ENCODE results near the gene BLOC1S4.

BLOC1S4 gene

GRCh38 chr4:6742507-6742906 lies 26.5 kb downstream of the BLOC1S4 start:
- Histone ChIP-seq H2AFZ (ENCODE audit: low read depth, low read length, severe bottlenecking) (no peak overlapping the region), H3F3A (ENCODE audit: insufficient read depth) (no peaks in the 10 kb centered on the region), H3K36me3 (ENCODE audit: low read length) (no peaks in the 10 kb centered on the region), H3K9me3 (ENCODE audit: insufficient read depth, low read length) (no peaks in the 10 kb centered on the region), H3K27ac (ENCODE audit: low read depth, low read length) (no peak overlapping the region), H3K4me2 (ENCODE audit: low read depth, low read length, poor library complexity, severe bottlenecking) (no peak overlapping the region), H3K9me2 (replicated peaks; ENCODE audit: insufficient read depth, low read length) (no peaks in the 10 kb centered on the region), H3K27me3 (ENCODE audit: low read length) (no peaks in the 10 kb centered on the region), H3K4me3 (ENCODE audit: insufficient read depth, low read length, poor library complexity, severe bottlenecking) (no peak overlapping the region), H4K20me1 (ENCODE audit: low read depth, low read length) (no peaks in the 10 kb centered on the region), H3K9ac (ENCODE audit: low read length) (no peak overlapping the region), H3K79me2 (ENCODE audit: insufficient read depth, low read length) (no peaks in the 10 kb centered on the region)
- TF ChIP-seq EZH2phosphoT487 (conservative IDR thresholded peaks at IDR 0.05; ENCODE audit: low read length), result no peak
- no peak for TF ChIP-seq CTCF (IDR thresholded peaks at IDR 0.05; ENCODE audit: insufficient read depth, low read length, poor library complexity, severe bottlenecking)

GRCh38 chr4:6742989-6743388 lies 27.0 kb downstream of the BLOC1S4 start:
- Histone ChIP-seq H2AFZ (ENCODE audit: low read depth, low read length, severe bottlenecking) (no peak overlapping the region), H3K27me3 (ENCODE audit: low read length) (no peaks in the 10 kb centered on the region), H4K20me1 (ENCODE audit: low read depth, low read length) (no peaks in the 10 kb centered on the region), H3K79me2 (ENCODE audit: insufficient read depth, low read length) (no peaks in the 10 kb centered on the region), H3K36me3 (ENCODE audit: low read length) (no peaks in the 10 kb centered on the region), H3K9me2 (replicated peaks; ENCODE audit: insufficient read depth, low read length) (no peaks in the 10 kb centered on the region), H3K9ac (ENCODE audit: low read length) (no peak overlapping the region), H3F3A (ENCODE audit: insufficient read depth) (no peaks in the 10 kb centered on the region), H3K27ac (ENCODE audit: low read depth, low read length) (no peak overlapping the region), H3K4me2 (ENCODE audit: low read depth, low read length, poor library complexity, severe bottlenecking) (no peak overlapping the region), H3K4me3 (ENCODE audit: insufficient read depth, low read length, poor library complexity, severe bottlenecking) (no peak overlapping the region), H3K9me3 (ENCODE audit: insufficient read depth, low read length) (no peaks in the 10 kb centered on the region)
- TF ChIP-seq CTCF (IDR thresholded peaks at IDR 0.05; ENCODE audit: insufficient read depth, low read length, poor library complexity, severe bottlenecking), result no peak
- no peak for TF ChIP-seq EZH2phosphoT487 (conservative IDR thresholded peaks at IDR 0.05; ENCODE audit: low read length)

- H3F3A ChIP-seq (ENCODE audit: insufficient read depth), result no peaks in the 10 kb centered on the region
- no peaks in the 10 kb centered on the region for H3K27me3 ChIP-seq (ENCODE audit: low read length)
- H3K9ac ChIP-seq (ENCODE audit: low read length), result no peak overlapping the region
- H3K79me2 ChIP-seq (ENCODE audit: insufficient read depth, low read length), result no peaks in the 10 kb centered on the region
- H3K4me3 ChIP-seq (ENCODE audit: insufficient read depth, low read length, poor library complexity, severe bottlenecking), result no peak overlapping the region
- H2AFZ ChIP-seq (ENCODE audit: low read depth, low read length, severe bottlenecking), result no peak overlapping the region
- H3K36me3 ChIP-seq (ENCODE audit: low read length), result no peaks in the 10 kb centered on the region
- H3K27ac ChIP-seq (ENCODE audit: low read depth, low read length), result no peak overlapping the region
- H3K9me2 ChIP-seq (replicated peaks; ENCODE audit: insufficient read depth, low read length), result no peaks in the 10 kb centered on the region
- no peak for TF ChIP-seq EZH2phosphoT487 (conservative IDR thresholded peaks at IDR 0.05; ENCODE audit: low read length)
- no peak for TF ChIP-seq CTCF (IDR thresholded peaks at IDR 0.05; ENCODE audit: insufficient read depth, low read length, poor library complexity, severe bottlenecking)
- no peaks in the 10 kb centered on the region for H4K20me1 ChIP-seq (ENCODE audit: low read depth, low read length)
- H3K9me3 ChIP-seq (ENCODE audit: insufficient read depth, low read length), result no peaks in the 10 kb centered on the region
- no peak overlapping the region for H3K4me2 ChIP-seq (ENCODE audit: low read depth, low read length, poor library complexity, severe bottlenecking)
Measured at GRCh38 chr4:6746721-6747293, 30.8 kb downstream of the BLOC1S4 start.

Data from SU-DHL-6 (cell line).